ENCODE measurements around the gene NPIPB8. TPM values are rescaled to one million over a fixed set of nuclear protein-coding genes. Genes with fewer than 3 reads are reported as not detected.
A peak's percentile ranks its signal among the peaks of the same experiment; 100 is the strongest.
"Not testable (repeated sequence)": the region's sequence is repeated elsewhere in the genome, so short reads cannot be mapped to it uniquely, and the experiment has no call there.

The NPIPB8 gene
- total RNA-seq, 1 donor from 2014 or later = not detected

GRCh38 chr16:28607116-28607623 lies 30.7 kb upstream of the NPIPB8 start:
- no peak for DNase-seq

DNA sequence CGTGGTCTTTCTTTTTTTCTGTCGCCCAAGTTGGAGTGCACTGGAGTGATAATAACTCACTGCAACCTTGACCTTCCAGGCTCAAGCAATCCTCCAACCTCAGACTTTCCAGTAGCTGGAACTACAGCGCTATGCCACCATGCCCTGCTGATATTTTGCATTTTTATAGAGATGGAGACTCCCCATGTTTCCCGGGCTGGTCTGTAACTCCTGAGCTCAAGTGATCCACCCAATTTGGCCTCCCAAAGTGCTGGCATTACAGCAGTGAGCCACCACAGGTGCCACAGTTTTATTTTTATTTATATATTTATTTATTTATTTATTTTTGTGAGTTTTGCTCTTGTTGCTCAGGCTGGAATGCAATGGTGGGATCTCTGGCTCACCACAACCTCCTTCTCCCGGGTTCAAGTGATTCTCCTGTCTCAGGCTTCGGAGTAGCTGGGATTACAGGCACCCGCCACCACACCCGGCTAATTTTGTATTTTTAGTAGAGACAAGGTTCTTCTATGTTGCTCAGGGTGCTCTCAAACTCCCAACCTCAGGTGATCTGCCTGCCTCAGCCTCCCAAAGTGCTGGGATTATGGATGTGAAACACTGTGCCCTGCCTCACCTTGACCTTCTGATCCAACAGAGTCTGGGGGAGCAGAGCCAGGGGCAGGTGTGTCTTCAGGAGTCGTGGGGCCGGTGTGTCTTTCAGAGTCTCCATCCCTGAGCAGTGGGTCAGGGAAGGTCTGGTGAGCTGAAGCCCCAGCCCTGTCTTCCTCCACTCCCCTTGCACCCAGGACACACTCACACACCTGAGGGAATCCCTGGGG lies 30.0 kb upstream of the NPIPB8 start:
- not testable (repeated sequence) for DNase-seq

GRCh38 chr16:28608496-28608808 lies 29.4 kb upstream of the NPIPB8 start:
- DNase-seq = not testable (repeated sequence)

DNA sequence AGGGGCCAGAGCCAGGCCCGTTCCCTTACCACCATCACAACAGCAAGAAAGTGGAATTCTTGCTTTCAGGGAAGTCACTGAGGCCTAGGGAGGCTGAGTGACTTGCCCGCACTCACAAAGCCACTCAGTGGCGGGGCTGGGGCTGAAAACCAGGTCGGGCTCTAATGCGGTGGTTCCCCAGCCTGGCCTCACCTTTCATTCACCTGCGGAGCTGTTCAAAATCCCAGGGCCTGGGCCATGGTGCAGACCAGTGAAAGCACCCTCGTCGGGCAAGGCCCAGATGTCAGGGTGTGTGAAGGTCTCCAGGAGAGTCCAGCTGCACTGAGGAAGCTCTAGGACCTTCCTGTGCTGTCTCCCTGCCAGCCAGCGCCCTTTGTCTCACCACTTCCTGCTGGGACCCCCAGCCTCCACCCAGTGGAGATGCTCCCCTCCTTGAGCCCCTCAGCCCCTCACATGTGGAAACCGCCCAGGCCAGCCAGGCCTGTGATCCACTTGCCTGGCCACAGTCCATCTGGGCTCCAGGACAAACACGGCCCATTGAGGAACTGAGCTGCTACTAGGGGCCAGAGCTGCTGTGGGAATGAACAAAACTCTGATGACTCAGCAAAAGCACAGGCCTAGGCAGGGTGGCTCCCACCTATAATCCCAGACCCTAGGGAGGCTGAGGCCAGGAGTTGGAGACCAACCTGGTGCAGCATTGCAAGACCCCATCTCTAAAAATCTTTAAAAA lies 28.8 kb upstream of the NPIPB8 start:
- not testable (repeated sequence) for DNase-seq

GRCh38 chr16:28609631-28610594 lies 28.0 kb upstream of the NPIPB8 start, which contains the start of gene SULT1A1:
Gene SULT1A1 (minus strand): TSS chr16:28610044. CDS start chr16:28608855, 1,189 bp downstream.
- DNase-seq = no peak

DNA sequence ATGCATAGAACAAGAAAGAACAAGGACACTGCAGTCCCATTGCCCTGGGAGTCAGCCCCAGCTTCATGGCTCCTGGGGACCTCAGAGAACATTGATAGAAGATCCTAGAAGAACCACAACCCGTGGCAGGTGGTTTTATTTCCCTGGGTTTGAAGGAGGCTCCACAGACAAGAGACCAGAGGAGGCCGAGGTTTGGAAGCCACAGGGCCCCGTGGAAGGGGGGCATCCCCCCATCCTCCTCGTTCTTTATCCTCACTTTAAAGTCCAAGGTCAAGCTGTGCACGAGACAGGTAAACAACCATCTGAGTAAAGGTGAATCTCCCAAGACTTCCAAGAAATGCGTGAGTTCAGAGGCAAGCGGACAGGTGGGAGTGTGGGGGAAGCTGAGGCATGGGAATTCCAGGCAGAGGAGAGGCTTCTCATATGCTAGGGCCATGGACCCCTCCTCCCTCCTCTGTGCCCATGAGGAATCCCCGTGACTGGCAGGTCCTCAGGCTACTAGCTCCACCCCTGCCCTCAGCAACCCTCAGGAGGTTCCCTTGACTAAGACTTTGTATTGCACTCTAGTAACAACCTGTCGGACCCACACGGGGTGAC lies 27.2 kb upstream of the NPIPB8 start:
- no peak for DNase-seq

- DNase-seq = not testable (repeated sequence)
Measured at GRCh38 chr16:28612359-28613280, 25.2 kb upstream of the NPIPB8 start.

DNA sequence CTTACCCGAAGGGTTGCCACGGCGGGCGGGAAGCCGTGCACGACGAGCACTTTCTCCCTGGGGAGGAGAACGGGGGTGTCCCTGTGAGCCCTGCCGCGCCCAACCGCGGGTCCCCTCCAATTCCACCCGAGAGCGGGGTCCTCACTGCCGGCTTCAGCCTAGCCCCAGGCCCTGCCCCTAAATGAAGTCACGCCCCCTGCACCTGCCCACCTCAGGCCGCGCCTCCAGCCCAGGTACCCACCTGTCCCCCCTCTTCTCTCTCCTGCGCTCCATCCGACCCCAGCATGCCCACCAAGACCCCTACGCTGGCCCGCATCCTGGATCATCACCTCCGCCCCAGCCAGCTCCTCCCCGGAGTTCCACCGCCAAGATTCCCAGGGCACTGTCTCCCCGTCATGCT lies 24.0 kb upstream of the NPIPB8 start:
- DNase-seq = not testable (repeated sequence)

DNA sequence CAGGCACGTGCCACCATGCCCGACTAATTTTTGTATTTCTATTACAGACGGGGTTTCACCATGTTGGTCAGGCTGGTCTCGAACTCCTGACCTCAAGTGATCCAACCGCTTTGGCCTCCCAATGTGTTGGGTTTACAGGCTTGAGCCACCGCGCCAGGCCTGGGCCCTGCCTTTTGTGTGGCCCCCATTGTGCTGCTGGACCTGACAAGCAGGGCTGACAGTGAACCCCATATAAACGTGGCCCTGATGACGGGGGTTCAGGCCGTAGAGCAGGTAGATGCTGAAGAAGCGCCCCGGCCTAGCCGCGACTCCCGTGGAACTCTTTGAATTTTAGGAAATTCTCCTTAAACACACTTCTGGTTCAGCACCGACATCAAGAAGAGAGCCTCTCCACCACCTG lies 23.3 kb upstream of the NPIPB8 start:
- not testable (repeated sequence) for DNase-seq

DNA sequence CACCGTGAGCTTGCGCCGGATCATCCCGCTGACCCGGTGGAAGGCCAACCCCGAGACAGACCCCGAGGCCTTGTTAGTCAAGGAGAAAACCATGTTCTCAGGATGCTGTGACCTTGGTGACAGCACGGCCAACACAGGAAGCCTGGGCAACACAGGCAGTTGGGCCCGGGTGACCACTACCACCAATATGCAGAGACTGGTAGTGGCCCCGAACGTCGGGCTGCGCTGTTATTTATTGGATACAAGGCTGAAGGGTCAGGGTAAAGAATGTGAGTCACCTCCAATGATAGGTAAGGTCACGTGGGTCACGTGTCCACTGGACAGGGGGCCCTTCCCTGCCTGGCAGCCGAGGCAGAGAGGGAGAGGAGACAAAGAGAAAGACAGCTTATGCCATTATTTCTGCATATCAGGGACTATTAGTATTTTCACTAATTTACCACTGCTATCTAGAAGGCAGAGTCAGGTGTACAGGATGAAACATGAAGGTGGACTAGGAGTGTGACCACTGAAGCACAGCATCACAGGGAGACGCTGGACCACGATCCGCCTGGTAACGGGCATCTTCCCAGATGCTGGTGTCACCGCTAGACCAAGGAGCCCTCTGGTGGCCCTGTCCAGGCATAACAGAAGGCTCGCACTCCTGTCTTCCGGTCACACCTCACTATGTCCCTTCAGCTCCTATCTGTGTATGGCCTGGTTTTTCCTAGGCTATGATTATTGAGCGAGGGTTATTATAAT lies 22.2 kb upstream of the NPIPB8 start:
- peak; percentile 28 for DNase-seq

GRCh38 chr16:28616224-28616577 lies 21.7 kb upstream of the NPIPB8 start:
- not testable (repeated sequence) for DNase-seq

- DNase-seq = no peak
Measured at GRCh38 chr16:28616636-28617035, 21.2 kb upstream of the NPIPB8 start.

DNA sequence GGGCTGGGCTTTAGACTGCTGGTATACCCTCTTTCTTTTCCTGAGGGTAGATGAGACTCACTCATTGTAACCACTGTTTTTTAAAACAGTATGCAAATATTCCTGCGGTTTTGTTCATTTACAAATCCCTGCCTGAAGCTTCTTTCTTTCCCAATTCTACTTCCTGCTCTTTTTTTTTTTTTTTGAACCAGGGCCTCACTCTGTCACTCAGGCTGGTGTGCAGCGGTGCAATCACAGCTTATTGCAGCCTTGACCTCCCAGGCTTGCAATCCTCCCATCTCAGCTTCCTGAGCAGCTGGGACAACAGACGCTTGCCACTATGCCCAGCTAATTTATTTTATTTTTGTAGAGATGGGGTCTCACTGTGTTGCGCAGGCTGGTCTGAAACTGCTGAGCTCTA lies 20.0 kb upstream of the NPIPB8 start:
- no peak for DNase-seq

GRCh38 chr16:28620316-28620715 lies 17.5 kb upstream of the NPIPB8 start:
- not testable (repeated sequence) for DNase-seq

- no peak for DNase-seq
Measured at GRCh38 chr16:28621481-28622155, 16.2 kb upstream of the NPIPB8 start.

- DNase-seq = not testable (repeated sequence)
Measured at GRCh38 chr16:28622532-28623171, 15.2 kb upstream of the NPIPB8 start.

GRCh38 chr16:28623172-28623711 lies 14.6 kb upstream of the NPIPB8 start:
- DNase-seq = peak; percentile 71

GRCh38 chr16:28630905-28631304 lies 7.0 kb upstream of the NPIPB8 start:
- DNase-seq = not testable (repeated sequence)

Measured in occipital lobe (tissue), 2 donors.